ENCODE measurements around the gene ARMC12. TPM values are rescaled to one million over a fixed set of nuclear protein-coding genes. Genes with fewer than 3 reads are reported as not detected.

Gene ARMC12
- total and polyA plus RNA-seq, 5 donors: 0.31 to 0.32 TPM; not detected in 3

- intact Hi-C loops (cut with DNase I): loop anchor here in 2 of 4 donors (5.0 kb wide), 2 partner anchors 153 to 213 kb away; no protein-coding TSS in a partner anchor
- no peak overlapping the region for H3K4me3 ChIP-seq (ENCODE audit: low read length)
- no peaks in the 10 kb centered on the region for H3K9me3 ChIP-seq (ENCODE audit: control insufficient read depth, low read length)
- H3K27ac ChIP-seq (ENCODE audit: low read length): no peak overlapping the region
- H3K4me1 ChIP-seq (ENCODE audit: control insufficient read depth, insufficient read depth, low read length): peaks cover 12% of the 10 kb centered on the region
- 93% methylated on average over 3 of the region's 3 CpGs for WGBS
- H3K27me3 ChIP-seq (ENCODE audit: control insufficient read depth, insufficient read depth): no peaks in the 10 kb centered on the region
- DNase-seq (peak in 1 of 3 donors; percentile 61), ATAC-seq (no peak)
These were observed 1.4 kb upstream of the ARMC12 start for GRCh38 chr6:35735452-35735851.

GRCh38 chr6:35736253-35736894 lies 458 bp upstream of the ARMC12 start:
- DNase-seq: peak; percentile 65 to 89 (median 86)
- H3K9me3 ChIP-seq (ENCODE audit: control insufficient read depth, low read length): no peaks in the 10 kb centered on the region
- H3K4me3 ChIP-seq (ENCODE audit: low read length): no peak overlapping the region
- no peak overlapping the region for H3K27ac ChIP-seq (ENCODE audit: low read length)
- WGBS: 65% methylated on average over 8 of the region's 8 CpGs
- ATAC-seq: peak; percentile 17 to 23
- peaks cover 12% of the 10 kb centered on the region for H3K4me1 ChIP-seq (ENCODE audit: control insufficient read depth, insufficient read depth, low read length)
- intact Hi-C loops (cut with DNase I): loop anchor here (2.0 to 5.0 kb wide), 5 partner anchors 152 to 214 kb away; no protein-coding TSS in a partner anchor
- H3K27me3 ChIP-seq (ENCODE audit: control insufficient read depth, insufficient read depth): no peaks in the 10 kb centered on the region

- Histone ChIP-seq H3K4me1 (ENCODE audit: control insufficient read depth, insufficient read depth, low read length) (peaks cover 8% of the 10 kb centered on the region), H3K9me3 (ENCODE audit: control insufficient read depth, low read length) (no peaks in the 10 kb centered on the region), H3K27me3 (ENCODE audit: control insufficient read depth, insufficient read depth) (no peaks in the 10 kb centered on the region), H3K27ac (ENCODE audit: low read length) (no peak overlapping the region), H3K4me3 (ENCODE audit: low read length) (no peak overlapping the region)
- DNase-seq (peak in 2 of 3 donors; percentile 1 to 54), ATAC-seq (peak; percentile 78 to 81)
- intact Hi-C loops (cut with DNase I): loop anchor here (1.0 to 5.0 kb wide), 6 partner anchors 153 to 215 kb away; no protein-coding TSS in a partner anchor
- WGBS: 56% methylated on average over 16 of the region's 16 CpGs
These were observed 780 bp downstream of the ARMC12 start for GRCh38 chr6:35737413-35738211.

- 53% methylated on average over 5 of the region's 5 CpGs for WGBS
- no peak overlapping the region for H3K4me3 ChIP-seq (ENCODE audit: low read length)
- H3K9me3 ChIP-seq (ENCODE audit: control insufficient read depth, low read length): no peaks in the 10 kb centered on the region
- ATAC-seq (peak in 1 of 2 donors; percentile 39), DNase-seq (no peak)
- H3K4me1 ChIP-seq (ENCODE audit: control insufficient read depth, insufficient read depth, low read length): peaks cover 4% of the 10 kb centered on the region
- H3K27me3 ChIP-seq (ENCODE audit: control insufficient read depth, insufficient read depth): no peaks in the 10 kb centered on the region
- intact Hi-C loops (cut with DNase I): loop anchor here in 2 of 4 donors (2.0 to 5.0 kb wide), 3 partner anchors 157 to 218 kb away; no protein-coding TSS in a partner anchor
- H3K27ac ChIP-seq (ENCODE audit: low read length): peak overlapping the region; percentile 76
These were observed 3.1 kb downstream of the ARMC12 start for GRCh38 chr6:35739645-35740524.

- Histone ChIP-seq H3K9me3 (ENCODE audit: control insufficient read depth, low read length) (no peaks in the 10 kb centered on the region), H3K27ac (ENCODE audit: low read length) (no peak overlapping the region), H3K4me3 (ENCODE audit: low read length) (no peak overlapping the region), H3K4me1 (ENCODE audit: control insufficient read depth, insufficient read depth, low read length) (no peaks in the 10 kb centered on the region), H3K27me3 (ENCODE audit: control insufficient read depth, insufficient read depth) (no peaks in the 10 kb centered on the region)
- DNase-seq: no peak
- no peak for ATAC-seq
- intact Hi-C loops (cut with DNase I): no loop called here
- WGBS: 58% methylated on average over 8 of the region's 8 CpGs
These were observed 6.0 kb downstream of the ARMC12 start for GRCh38 chr6:35742842-35743241.

DNA sequence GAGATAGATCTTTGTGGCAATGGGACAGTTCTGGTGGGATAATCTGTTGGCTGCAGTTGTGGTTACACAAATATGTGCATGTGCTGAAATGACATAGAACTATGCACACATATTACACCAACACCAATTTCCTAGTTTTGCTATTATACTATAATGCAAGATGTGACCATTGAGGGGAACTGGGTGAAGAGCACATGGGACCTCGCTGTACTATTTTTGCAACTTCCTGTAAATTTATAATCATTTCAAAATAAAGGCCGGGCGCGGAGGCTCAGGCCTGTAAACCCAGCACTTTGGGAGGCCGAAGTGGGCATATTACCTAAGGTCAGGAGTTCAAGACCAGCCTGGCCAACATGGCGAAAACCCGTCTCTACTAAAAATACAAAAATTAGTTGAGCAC lies 8.7 kb downstream of the ARMC12 start:
- DNase-seq (no peak), ATAC-seq (no peak)
- Histone ChIP-seq H3K27me3 (ENCODE audit: control insufficient read depth, insufficient read depth) (no peaks in the 10 kb centered on the region), H3K27ac (ENCODE audit: low read length) (no peak overlapping the region), H3K4me3 (ENCODE audit: low read length) (no peak overlapping the region), H3K9me3 (ENCODE audit: control insufficient read depth, low read length) (no peaks in the 10 kb centered on the region), H3K4me1 (ENCODE audit: control insufficient read depth, insufficient read depth, low read length) (no peaks in the 10 kb centered on the region)
- intact Hi-C loops (cut with DNase I): no loop called here
- WGBS: 86% methylated on average over 7 of the region's 7 CpGs

GRCh38 chr6:35746516-35746915 lies 9.7 kb downstream of the ARMC12 start:
- intact Hi-C loops (cut with DNase I): no loop called here
- Histone ChIP-seq H3K27ac (ENCODE audit: low read length) (no peak overlapping the region), H3K27me3 (ENCODE audit: control insufficient read depth, insufficient read depth) (no peaks in the 10 kb centered on the region), H3K4me3 (ENCODE audit: low read length) (no peak overlapping the region), H3K9me3 (ENCODE audit: control insufficient read depth, low read length) (no peaks in the 10 kb centered on the region), H3K4me1 (ENCODE audit: control insufficient read depth, insufficient read depth, low read length) (no peaks in the 10 kb centered on the region)
- DNase-seq (no peak), ATAC-seq (no peak)
- 83% methylated on average over 3 of the region's 3 CpGs for WGBS

DNA sequence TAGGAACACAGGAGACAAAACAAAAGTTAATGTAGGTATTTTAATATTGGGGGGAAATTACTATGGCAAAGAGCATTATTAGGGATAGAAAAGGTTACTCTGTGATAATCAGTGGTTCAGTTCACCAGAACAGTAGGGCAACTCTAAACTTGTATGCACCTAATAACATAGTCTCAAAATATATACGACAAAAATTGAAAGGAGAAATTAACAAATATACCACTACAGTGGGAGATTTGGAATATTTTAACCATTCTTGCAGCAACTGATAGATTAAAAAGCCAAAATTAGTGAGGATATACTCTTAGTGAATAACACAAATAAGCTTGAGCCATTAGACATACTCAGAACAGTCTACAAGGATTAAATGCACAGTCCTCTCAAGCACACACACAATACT lies 11.0 kb downstream of the ARMC12 start:
- no peak for ATAC-seq
- no peak for DNase-seq
- Histone ChIP-seq H3K27me3 (ENCODE audit: control insufficient read depth, insufficient read depth) (no peaks in the 10 kb centered on the region), H3K27ac (ENCODE audit: low read length) (no peak overlapping the region), H3K9me3 (ENCODE audit: control insufficient read depth, low read length) (no peaks in the 10 kb centered on the region), H3K4me3 (ENCODE audit: low read length) (no peak overlapping the region), H3K4me1 (ENCODE audit: control insufficient read depth, insufficient read depth, low read length) (no peaks in the 10 kb centered on the region)
- 93% methylated on average over 1 of the region's 1 CpG for WGBS
- intact Hi-C loops (cut with DNase I): no loop called here

GRCh38 chr6:35750557-35750956 lies 13.7 kb downstream of the ARMC12 start:
- ATAC-seq (no peak), DNase-seq (no peak)
- WGBS: 89% methylated on average over 7 of the region's 7 CpGs
- H3K27me3 ChIP-seq (ENCODE audit: control insufficient read depth, insufficient read depth): no peaks in the 10 kb centered on the region
- no peaks in the 10 kb centered on the region for H3K4me1 ChIP-seq (ENCODE audit: control insufficient read depth, insufficient read depth, low read length)
- H3K9me3 ChIP-seq (ENCODE audit: control insufficient read depth, low read length): no peaks in the 10 kb centered on the region
- H3K27ac ChIP-seq (ENCODE audit: low read length): no peak overlapping the region
- intact Hi-C loops (cut with DNase I): no loop called here
- H3K4me3 ChIP-seq (ENCODE audit: low read length): no peak overlapping the region

DNA sequence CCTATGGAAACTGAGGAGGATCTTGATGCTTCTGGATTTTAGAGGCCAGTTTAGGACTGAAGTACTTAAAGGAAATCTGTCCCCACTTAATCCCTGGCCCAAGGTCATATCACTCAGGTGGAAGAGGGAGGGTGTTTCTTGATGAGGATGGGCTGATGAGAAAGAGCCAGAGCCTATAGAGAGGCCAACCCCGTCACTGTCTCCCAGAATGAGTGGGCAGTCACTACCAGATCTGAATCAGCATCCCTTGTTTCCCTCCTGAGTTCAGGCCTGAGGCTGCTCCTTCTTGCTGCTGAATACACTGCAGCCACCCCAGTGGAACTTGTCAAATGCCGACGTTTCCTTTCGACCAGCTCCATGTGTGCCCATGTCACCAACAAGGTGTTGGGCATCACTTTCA lies 14.8 kb downstream of the ARMC12 start:
- Histone ChIP-seq H3K4me1 (ENCODE audit: control insufficient read depth, insufficient read depth, low read length) (no peaks in the 10 kb centered on the region), H3K4me3 (ENCODE audit: low read length) (no peak overlapping the region), H3K27ac (ENCODE audit: low read length) (no peak overlapping the region), H3K27me3 (ENCODE audit: control insufficient read depth, insufficient read depth) (no peaks in the 10 kb centered on the region), H3K9me3 (ENCODE audit: control insufficient read depth, low read length) (no peaks in the 10 kb centered on the region)
- DNase-seq (no peak), ATAC-seq (no peak)
- intact Hi-C loops (cut with DNase I): no loop called here
- 65% methylated on average over 4 of the region's 4 CpGs for WGBS

All from right cardiac atrium (tissue), 5 donors.